Hematopoietic multipotent progenitor cell treated with erythropoietin and hydrocortisone succinate and interleukin-3 and kit ligand, for 15 days (in vitro differentiated cells): ENCODE measurements around the gene KLF15.

ENCODE experiments used
- DNase-seq: peaks from one replicate; pipeline ENCODE4 v3.0.0-alpha.2; 2015; ENCODE audit warnings: low spot score

KLF15 gene

DNA sequence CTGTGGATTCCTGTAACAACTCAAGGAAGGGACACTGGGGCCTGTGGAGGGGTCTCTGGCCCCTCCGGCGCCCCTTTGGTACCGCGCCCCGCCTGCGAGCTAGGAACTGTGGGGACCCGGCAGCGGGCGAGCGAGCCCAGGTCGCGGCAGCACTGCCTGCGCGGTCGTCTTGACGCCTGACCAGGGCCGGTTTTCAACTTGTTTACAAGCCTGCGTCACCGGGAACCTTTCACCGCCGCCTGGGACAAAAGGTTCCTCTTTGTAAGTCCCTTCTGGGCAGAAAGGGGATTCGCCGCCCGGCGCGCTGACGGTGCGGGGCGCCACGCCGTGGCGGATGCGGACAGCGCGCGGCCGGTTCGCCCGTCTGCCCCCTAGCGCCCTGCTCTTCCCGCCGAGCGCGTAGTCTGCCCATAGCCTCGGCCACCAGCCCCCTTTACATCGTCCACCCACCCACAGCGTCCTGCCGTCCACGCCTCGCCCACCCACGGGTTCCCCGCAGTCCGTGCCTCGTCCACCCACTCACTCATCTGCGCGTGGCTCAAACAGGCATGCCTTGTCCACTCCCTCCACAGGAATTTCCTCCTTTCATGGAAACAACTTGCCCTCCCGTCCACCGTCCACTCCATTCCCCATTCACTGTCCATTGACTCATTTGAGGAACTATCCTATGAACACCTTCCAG is 32.0 kb upstream of the KLF15 start:
- DNase-seq, result peak; percentile 19

DNA sequence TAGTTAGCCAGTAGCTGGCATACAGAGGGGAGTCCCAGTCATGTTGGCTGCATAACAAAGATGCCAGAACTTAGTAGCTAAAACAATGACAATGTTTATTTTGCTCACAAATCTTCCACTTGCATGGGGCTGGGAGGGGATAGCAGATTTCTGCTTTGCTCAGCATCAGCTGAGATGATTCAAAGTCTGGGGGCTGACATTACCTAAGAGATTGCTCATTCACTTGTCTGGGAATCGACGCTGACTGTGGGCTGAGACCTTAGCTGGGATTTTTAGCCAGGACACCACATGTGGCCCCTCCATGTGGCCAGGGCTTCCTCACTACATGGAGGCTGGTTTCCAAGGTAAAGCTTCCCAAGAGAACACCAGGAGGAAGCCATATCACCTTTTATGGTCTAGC is 24.8 kb upstream of the KLF15 start:
- no peak for DNase-seq

- DNase-seq, result no peak
Measured at GRCh38 chr3:126380011-126380768, 23.0 kb upstream of the KLF15 start.

DNA sequence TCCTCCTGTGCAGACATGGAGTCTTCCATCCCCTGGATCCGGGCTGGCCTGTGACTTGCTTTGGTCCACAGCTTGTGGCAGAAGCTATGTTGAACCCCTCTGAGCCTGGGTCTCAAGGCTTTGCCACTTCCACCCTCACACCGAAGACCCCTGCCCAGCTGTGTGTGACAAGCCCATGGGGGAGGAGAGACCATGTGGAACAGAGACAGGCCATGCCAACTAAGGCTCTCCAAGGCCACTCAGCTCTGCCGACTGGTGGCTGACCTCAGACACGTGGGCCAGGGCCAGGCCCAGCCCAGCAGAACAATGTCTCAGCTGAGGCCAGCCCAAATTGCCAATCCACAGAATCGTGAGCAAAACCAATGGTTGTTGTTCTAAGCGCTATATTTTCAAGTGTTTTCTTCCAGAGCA is 21.1 kb upstream of the KLF15 start:
- no peak for DNase-seq

DNA sequence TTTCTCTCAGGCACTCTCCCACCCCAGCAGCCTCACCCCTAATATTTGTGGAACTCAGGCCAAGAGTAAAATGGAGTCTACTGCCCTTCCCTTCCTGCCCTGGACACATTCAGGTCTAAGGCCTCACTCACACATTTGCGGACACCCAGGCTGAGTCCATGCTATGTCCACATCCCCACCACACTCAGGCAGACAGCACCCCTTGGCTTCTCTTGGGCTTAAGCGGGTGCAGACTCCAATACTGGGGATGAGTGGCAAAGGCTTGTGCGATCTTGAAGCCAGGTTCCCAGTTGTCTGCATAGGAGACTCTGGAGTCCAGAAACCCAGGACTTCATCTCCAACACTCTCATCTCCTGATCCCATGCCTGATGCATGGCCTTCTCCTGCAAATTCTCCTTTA is 20.0 kb upstream of the KLF15 start:
- DNase-seq, result no peak

GRCh38 chr3:126376444-126376843 is 19.2 kb upstream of the KLF15 start:
- no peak for DNase-seq

DNA sequence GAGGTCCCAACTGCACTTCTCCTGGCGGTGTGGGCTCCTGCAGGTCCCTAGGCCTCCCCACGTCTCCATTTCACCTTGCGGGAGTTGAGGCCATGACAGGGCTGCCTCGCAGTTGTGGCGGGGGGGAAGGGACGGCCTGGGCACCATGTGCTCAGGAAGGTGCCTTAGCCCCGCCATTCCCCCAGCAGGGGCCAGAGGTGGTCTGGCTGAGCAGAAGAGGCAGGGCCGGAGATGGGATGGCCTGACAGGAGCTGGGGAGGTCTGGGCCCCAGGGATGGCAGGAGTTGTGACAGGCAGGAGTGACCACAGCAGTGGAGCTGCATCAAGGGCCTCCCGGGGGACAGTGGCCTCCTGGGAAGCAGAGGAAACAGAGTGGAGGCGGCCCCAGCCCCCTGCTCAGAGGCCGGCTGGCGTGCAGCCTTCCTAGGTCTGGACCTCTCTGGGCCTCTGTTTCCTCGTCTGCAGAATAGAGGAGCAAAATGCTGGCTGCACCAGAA is 18.7 kb upstream of the KLF15 start:
- no peak for DNase-seq

GRCh38 chr3:126373682-126374601 is 16.7 kb upstream of the KLF15 start:
- no peak for DNase-seq

GRCh38 chr3:126373146-126373613 is 16.0 kb upstream of the KLF15 start:
- DNase-seq, result no peak

- no peak for DNase-seq
Measured at GRCh38 chr3:126372413-126373145, 15.4 kb upstream of the KLF15 start.

GRCh38 chr3:126371096-126371705 is 14.0 kb upstream of the KLF15 start:
- DNase-seq, result no peak

DNA sequence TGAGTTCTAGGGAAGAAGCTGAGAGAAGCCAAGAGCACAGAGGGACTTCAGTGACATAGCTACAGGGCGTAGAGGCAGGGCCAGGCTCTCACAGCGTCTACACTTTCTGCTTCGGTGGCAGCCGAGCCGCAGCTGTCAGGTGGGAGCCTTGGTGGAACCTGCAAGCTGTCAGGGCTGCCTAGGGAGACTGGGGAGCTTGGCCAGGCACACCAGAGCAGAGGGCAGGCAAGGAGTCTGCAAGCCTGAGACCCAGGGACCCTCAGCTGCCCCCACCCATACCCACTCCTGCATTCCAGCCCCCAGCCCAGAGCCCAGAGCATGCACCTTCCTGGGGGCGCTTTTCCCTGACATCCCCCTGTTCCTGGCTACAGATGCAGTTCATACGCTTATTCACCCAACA is 13.4 kb upstream of the KLF15 start:
- DNase-seq, result no peak

DNA sequence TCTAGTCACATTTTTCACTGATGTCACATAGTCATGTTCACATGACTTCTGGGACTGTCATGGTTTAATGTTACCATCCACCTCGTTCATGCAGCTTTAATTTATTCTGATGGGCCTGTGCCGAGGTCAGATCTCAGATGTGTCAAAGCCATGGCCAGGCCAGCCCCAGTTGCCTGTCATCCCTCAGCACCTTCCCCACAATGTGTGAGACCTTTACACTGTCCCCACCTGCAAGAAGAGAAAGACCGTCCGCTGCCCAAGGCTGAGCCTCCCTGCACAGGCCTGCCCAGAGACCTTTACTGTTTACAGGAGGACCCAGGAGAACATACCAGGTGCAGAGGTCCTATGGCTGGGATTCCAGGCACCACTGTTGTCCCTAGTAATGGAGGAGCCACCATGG is 12.8 kb upstream of the KLF15 start:
- no peak for DNase-seq

DNA sequence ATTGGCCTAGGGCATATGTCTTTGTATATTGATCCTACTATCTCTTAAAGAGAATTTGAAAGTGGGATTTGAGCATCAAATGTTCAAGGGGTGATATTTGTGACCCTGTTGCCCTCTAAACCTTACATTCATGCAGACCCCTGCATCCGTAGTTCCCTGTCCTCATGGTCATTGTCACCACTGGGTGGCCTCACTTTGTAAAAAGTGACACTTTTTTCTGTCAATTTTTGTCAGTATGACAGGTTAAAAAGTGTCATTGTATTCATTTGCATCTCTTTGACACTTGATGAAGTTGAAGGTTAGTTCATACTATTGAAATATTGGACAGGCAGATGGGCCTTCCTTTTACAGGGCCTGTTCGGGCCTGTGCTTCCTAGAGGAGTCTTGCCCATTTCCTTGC is 12.3 kb upstream of the KLF15 start:
- no peak for DNase-seq

DNA sequence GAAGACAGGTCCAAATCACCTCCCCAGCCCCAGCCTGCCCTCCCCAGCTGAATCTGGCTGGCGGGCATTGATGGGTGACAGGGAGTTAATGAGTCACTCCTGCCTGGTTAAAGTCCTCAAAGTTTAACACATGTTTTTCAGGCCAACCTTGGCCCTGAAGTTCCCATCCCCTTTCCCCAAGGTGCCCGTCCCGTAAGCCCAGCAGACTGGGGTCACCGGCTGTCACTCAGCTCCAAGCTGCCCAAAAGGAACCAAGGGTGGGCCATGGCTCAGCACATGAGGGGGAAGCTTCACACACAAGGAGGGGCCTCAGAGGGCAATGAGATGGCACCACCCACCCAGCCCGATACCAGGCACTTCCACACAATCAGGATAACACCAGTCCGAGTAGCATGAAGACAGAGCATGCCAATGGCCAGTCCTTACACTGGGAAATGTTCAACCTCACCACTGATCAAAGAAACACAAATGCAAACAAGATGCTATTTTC is 10.2 kb upstream of the KLF15 start:
- no peak for DNase-seq

- DNase-seq, result no peak
Measured at GRCh38 chr3:126365351-126366277, 8.4 kb upstream of the KLF15 start.

- DNase-seq, result no peak
Measured at GRCh38 chr3:126364731-126365301, 7.6 kb upstream of the KLF15 start.

- DNase-seq, result no peak
Measured at GRCh38 chr3:126364130-126364695, 7.0 kb upstream of the KLF15 start.

GRCh38 chr3:126361211-126361610 is 4.0 kb upstream of the KLF15 start:
- no peak for DNase-seq
